DOHH2 (cell line): Measurements from ENCODE around the gene ITSN2.

Source experiments
- H3F3A ChIP-seq: fragments of 200-600 bp; sonication (generic), shearing (Covaris generic); 2 replicates; pipeline ENCODE4 v1.6.0; 2016; ENCODE audit warnings: antibody characterized with exemption, mild to moderate bottlenecking; ENCODE audit not compliant: control insufficient read depth, insufficient read depth
- H3K27ac ChIP-seq: fragments of 200-600 bp; sonication (generic); 2 replicates; pipeline ENCODE4 v1.5.1; 2014; ENCODE audit warnings: low read depth, mild to moderate bottlenecking, low read length, moderate library complexity
- H3K27me3 ChIP-seq: fragments of 200-600 bp; sonication (generic); 2 replicates; pipeline ENCODE4 v1.6.1; 2014; ENCODE audit warnings: mild to moderate bottlenecking, low read length, mixed read lengths; ENCODE audit not compliant: control insufficient read depth
- H3K36me3 ChIP-seq: fragments of 200-600 bp; sonication (generic); 2 replicates; pipeline ENCODE4 v1.6.1; 2014; ENCODE audit warnings: mild to moderate bottlenecking, low read length, moderate library complexity, mixed read lengths; ENCODE audit not compliant: control insufficient read depth
- H3K4me1 ChIP-seq: fragments of 200-600 bp; sonication (generic); 2 replicates; pipeline ENCODE4 v1.6.1; 2014; ENCODE audit warnings: mild to moderate bottlenecking, low read length, mixed read lengths; ENCODE audit not compliant: control insufficient read depth
- H3K4me2 ChIP-seq: fragments of 200-600 bp; sonication (generic); 2 replicates; pipeline ENCODE4 v1.6.0; 2014; ENCODE audit warnings: mild to moderate bottlenecking, low read length, moderate library complexity
- H3K4me3 ChIP-seq: fragments of 200-600 bp; sonication (generic); 2 replicates; pipeline ENCODE4 v1.5.1; 2014; ENCODE audit warnings: mild to moderate bottlenecking, low read length, mixed read lengths
- H3K79me2 ChIP-seq: fragments of 200-600 bp; sonication (generic); 2 replicates; pipeline ENCODE4 v1.6.1; 2014; ENCODE audit warnings: mild to moderate bottlenecking, low read length, mixed read lengths; ENCODE audit not compliant: control insufficient read depth
- H3K9me2 ChIP-seq: fragments of 200-600 bp; sonication (generic); replicated peaks from 2 replicates; pipeline ENCODE4 v1.6.1; 2014; ENCODE audit warnings: mild to moderate bottlenecking, low read length, mixed read lengths; ENCODE audit not compliant: control insufficient read depth
- H3K9me3 ChIP-seq: fragments of 200-600 bp; sonication (generic); 2 replicates; pipeline ENCODE4 v1.6.1; 2014; ENCODE audit warnings: antibody characterized with exemption, low read length, mixed read lengths; ENCODE audit not compliant: control insufficient read depth, insufficient read depth
- H4K20me1 ChIP-seq: fragments of 200-600 bp; sonication (generic); 2 replicates; pipeline ENCODE4 v1.6.0; 2014; ENCODE audit warnings: low read depth, mild to moderate bottlenecking, antibody characterized with exemption, low read length, moderate library complexity; ENCODE audit not compliant: control insufficient read depth, insufficient read depth
- EZH2phosphoT487 ChIP-seq: fragments of 200-600 bp; sonication (generic); IDR thresholded peaks from 2 replicates; pipeline ENCODE4 v1.6.1; 2017; ENCODE audit warnings: borderline replicate concordance, mild to moderate bottlenecking, antibody characterized with exemption, low read length, moderate library complexity, mixed read lengths
- TF ChIP-seq, protein P1 (sequence below): fragments of 200-600 bp; sonication (generic); IDR thresholded peaks from one replicate; pipeline ENCODE4 v1.5.1; 2014; ENCODE audit warnings: antibody characterized with exemption, mild to moderate bottlenecking, low read depth, low read length; ENCODE audit not compliant: poor library complexity, severe bottlenecking

Gene ITSN2

GRCh38 chr2:24210723-24211122 is 149.6 kb downstream of the ITSN2 start:
- TF ChIP-seq, protein P1, sequence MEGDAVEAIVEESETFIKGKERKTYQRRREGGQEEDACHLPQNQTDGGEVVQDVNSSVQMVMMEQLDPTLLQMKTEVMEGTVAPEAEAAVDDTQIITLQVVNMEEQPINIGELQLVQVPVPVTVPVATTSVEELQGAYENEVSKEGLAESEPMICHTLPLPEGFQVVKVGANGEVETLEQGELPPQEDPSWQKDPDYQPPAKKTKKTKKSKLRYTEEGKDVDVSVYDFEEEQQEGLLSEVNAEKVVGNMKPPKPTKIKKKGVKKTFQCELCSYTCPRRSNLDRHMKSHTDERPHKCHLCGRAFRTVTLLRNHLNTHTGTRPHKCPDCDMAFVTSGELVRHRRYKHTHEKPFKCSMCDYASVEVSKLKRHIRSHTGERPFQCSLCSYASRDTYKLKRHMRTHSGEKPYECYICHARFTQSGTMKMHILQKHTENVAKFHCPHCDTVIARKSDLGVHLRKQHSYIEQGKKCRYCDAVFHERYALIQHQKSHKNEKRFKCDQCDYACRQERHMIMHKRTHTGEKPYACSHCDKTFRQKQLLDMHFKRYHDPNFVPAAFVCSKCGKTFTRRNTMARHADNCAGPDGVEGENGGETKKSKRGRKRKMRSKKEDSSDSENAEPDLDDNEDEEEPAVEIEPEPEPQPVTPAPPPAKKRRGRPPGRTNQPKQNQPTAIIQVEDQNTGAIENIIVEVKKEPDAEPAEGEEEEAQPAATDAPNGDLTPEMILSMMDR: no peak
- TF ChIP-seq EZH2phosphoT487: no peak
- Histone ChIP-seq H3K9me2 (no peaks in the 10 kb centered on the region), H3K27me3 (no peaks in the 10 kb centered on the region), H3K79me2 (no peaks in the 10 kb centered on the region), H3K4me2 (no peak overlapping the region), H3K4me1 (peaks cover 20% of the 10 kb centered on the region), H3K9me3 (no peaks in the 10 kb centered on the region), H3K27ac (no peak overlapping the region), H4K20me1 (no peaks in the 10 kb centered on the region), H3K4me3 (no peak overlapping the region), H3K36me3 (peaks cover 16% of the 10 kb centered on the region), H3F3A (peaks cover 6% of the 10 kb centered on the region; the same call in 1 of the 2 replicates)

GRCh38 chr2:24210106-24210455 is 150.3 kb downstream of the ITSN2 start:
- H4K20me1 ChIP-seq: no peaks in the 10 kb centered on the region
- H3K36me3 ChIP-seq: peaks cover 17% of the 10 kb centered on the region
- H3K9me2 ChIP-seq: no peaks in the 10 kb centered on the region
- H3F3A ChIP-seq: peaks cover 6% of the 10 kb centered on the region; the same call in 1 of the 2 replicates
- TF ChIP-seq, protein P1: no peak
- TF ChIP-seq EZH2phosphoT487: no peak
- no peak overlapping the region for H3K27ac ChIP-seq
- H3K4me2 ChIP-seq: no peak overlapping the region
- no peak overlapping the region for H3K4me3 ChIP-seq
- H3K9me3 ChIP-seq: no peaks in the 10 kb centered on the region
- H3K27me3 ChIP-seq: no peaks in the 10 kb centered on the region
- H3K4me1 ChIP-seq: peaks cover 13% of the 10 kb centered on the region
- H3K79me2 ChIP-seq: no peaks in the 10 kb centered on the region

GRCh38 chr2:24209389-24210105 is 150.8 kb downstream of the ITSN2 start:
- Histone ChIP-seq H3F3A (peaks cover 3% of the 10 kb centered on the region; the same call in 1 of the 2 replicates), H3K27ac (no peak overlapping the region), H3K9me2 (no peaks in the 10 kb centered on the region), H3K4me1 (peaks cover 8% of the 10 kb centered on the region), H3K79me2 (no peaks in the 10 kb centered on the region), H3K9me3 (no peaks in the 10 kb centered on the region), H3K4me2 (no peak overlapping the region), H3K27me3 (no peaks in the 10 kb centered on the region), H4K20me1 (no peaks in the 10 kb centered on the region), H3K36me3 (peaks cover 17% of the 10 kb centered on the region), H3K4me3 (no peak overlapping the region)
- TF ChIP-seq, protein P1: no peak
- TF ChIP-seq EZH2phosphoT487: no peak
